DOHH2 (cell line): ENCODE data around the gene PRKN.

Experiments
- EZH2phosphoT487 ChIP-seq: fragments of 200-600 bp; sonication (generic); IDR thresholded peaks from 2 replicates; pipeline ENCODE4 v1.6.1; 2017; ENCODE audit warnings: borderline replicate concordance, mild to moderate bottlenecking, antibody characterized with exemption, low read length, moderate library complexity, mixed read lengths
- TF ChIP-seq, protein P1 (sequence below): fragments of 200-600 bp; sonication (generic); IDR thresholded peaks from one replicate; pipeline ENCODE4 v1.5.1; 2014; ENCODE audit warnings: antibody characterized with exemption, mild to moderate bottlenecking, low read depth, low read length; ENCODE audit not compliant: poor library complexity, severe bottlenecking

DNA sequence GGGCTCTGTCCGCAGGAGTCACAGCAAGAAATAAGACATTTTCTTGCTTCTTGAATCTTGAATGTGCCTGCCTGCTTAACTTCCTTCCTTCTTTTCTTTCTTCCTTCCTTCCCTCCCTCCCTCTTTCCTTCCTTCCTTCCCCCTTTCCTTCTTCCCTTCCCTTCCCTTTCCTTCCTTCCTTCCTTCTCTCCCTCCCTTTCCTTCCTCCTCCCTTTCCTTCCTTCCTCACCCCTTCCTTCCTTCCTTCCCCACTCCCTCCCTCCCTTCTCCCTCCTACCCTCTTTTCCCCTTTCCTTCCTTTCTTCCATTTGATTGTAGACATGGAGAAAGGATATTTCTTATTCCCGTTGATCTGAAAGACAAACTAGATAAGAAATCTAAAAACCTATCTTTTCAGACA lies 1016.9 kb downstream of the PRKN start:
- TF ChIP-seq, protein P1, sequence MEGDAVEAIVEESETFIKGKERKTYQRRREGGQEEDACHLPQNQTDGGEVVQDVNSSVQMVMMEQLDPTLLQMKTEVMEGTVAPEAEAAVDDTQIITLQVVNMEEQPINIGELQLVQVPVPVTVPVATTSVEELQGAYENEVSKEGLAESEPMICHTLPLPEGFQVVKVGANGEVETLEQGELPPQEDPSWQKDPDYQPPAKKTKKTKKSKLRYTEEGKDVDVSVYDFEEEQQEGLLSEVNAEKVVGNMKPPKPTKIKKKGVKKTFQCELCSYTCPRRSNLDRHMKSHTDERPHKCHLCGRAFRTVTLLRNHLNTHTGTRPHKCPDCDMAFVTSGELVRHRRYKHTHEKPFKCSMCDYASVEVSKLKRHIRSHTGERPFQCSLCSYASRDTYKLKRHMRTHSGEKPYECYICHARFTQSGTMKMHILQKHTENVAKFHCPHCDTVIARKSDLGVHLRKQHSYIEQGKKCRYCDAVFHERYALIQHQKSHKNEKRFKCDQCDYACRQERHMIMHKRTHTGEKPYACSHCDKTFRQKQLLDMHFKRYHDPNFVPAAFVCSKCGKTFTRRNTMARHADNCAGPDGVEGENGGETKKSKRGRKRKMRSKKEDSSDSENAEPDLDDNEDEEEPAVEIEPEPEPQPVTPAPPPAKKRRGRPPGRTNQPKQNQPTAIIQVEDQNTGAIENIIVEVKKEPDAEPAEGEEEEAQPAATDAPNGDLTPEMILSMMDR, result no peak
- no peak for TF ChIP-seq EZH2phosphoT487
